Measurements from ENCODE around the gene MT1G. TPM values are rescaled to one million over a fixed set of nuclear protein-coding genes. Genes with fewer than 3 reads are reported as not detected.
"Not testable (repeated sequence)": the region's sequence is repeated elsewhere in the genome, so short reads cannot be mapped to it uniquely, and the experiment has no call there.

The MT1G gene
- 10 to 100 TPM; 20.7 to 74.0 (median 51.1) TPM for polyA plus RNA-seq (ENCODE audit: insufficient read length in 3 of 3)

DNA sequence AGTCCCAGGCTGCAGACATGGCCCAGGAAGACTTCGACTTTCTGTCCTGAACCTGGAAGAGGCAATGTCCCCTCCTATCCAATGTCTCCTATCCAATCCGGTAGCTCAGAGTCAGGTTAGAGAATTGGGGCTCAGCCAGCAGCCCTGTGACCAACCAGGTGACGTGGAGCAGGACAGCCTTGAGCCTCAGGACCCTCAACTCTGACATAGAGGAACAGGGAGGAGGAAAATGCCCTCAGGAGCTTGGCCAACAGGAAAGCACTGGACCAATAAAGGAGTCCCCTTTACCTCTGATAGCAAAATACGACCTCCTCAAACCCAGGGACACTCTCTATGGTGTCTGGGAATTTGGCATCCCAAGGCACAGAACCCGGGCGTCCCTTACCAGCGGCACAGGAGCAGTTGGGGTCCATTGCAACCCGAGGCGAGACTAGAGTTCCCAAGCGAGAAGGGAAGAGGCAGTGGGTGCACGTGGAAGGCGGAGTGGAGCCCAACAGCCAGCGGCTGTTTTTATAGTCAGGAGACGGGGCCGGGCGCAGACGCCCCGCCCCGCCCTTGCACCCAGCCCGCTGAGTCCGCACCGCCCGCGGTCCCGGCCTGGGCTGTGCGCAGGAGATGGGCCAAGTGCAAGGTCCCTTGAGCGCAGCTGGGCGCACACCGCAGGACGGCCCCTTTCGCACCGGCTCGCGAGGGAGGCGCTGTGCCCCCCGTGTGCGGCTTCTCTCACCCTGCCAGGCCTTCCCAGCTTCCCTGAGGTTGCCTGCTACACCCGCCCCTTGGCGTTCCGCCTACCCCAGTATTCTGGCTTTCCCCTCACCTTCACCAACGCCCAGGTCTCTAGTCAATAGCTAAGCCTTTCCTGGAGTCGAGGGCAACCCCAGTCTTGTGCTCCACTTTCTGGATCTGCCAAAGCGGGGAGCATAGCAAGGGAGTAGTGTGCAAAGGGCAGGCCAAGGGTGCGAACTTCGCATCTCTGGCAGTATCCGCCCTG, at the start of gene MT1G:
Gene MT1G (minus strand): TSS at position 485 of the 991 bp plus-strand sequence. CDS start 72 bp downstream, at position 413.
- no peak for DNase-seq (ENCODE audit: low read depth in 3 of 3, low spot score in 2 of 3)

DNA sequence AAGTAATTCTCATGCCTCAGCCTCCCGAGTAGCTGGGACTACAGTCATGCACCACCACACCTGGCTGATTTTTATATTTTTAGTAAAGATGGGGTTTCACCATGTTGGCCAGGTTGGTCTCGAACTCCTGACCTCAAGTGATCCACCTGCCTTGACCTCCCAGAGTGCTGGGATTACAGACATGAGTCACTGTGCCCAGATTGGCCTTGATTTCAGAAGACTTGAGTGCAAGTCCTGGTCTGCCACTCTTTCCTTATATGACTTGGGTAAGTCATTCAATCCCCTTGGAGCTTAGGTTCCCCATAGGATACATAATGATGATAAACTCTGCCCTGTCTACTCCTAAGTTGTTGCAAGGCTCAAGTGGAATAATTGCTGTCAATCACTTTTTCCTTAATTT, 49.7 kb upstream of the MT1G start:
- not testable (repeated sequence) for DNase-seq (ENCODE audit: low read depth in 3 of 3, low spot score in 2 of 3)

DNA sequence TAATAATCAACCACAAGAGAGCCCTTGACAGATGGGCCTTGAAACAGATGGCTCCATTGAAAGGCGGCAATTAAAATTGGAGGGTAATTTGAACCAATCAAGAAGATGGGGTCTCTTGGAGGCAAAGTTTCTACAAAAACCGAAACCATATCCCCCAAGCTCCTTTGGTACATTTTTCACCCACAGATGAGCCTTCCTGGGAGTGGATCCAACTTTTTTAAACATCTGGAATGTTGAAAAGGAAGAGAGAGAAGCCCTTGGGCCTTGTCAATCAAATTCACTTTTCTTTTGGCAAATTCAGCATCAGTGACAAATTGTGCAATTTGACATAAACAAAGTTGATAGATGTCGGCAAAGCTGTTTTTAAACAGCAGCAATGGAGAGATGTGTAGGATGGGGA, 48.9 kb upstream of the MT1G start:
- DNase-seq (ENCODE audit: low read depth in 3 of 3, low spot score in 2 of 3) = no peak

DNA sequence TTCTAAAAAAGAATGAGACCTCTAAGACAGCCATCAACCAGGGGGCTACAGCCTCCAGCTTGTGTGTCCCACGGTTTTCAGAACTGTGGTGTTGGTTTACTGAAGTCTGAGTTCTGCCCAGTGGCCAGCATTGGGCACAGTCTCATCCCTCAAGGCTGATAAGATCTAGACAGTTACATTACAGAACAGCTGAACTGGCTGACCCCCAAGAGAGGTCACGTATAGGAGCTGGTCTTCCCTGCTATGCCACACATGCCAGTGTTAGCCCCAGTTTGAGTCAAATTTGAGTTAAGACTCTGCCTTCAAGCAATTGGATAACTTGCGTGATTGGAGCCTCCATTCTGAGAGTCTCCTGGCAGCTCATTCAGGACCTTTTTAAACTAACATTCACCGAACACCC, 47.3 kb upstream of the MT1G start:
- no peak for DNase-seq (ENCODE audit: low read depth in 3 of 3, low spot score in 2 of 3)

DNA sequence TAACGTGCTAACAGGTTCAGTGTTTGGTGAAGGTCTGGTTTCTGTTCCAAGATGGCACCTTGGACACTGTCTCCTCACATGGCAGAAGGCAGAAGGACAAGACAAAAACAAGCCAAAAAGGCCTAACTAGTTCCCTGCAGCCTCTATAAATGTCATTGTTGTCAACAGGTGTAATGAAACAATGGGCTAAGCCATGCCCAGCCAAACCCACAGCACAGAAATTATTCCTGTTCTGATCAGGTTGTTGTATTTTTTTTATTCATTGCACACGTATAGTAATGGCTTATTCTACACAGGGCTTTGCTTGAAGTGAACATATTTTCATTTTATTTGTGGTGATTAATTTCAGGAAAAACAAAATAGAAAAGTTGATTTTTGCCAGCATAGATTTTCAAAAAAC, 45.9 kb upstream of the MT1G start:
- no peak for DNase-seq (ENCODE audit: low read depth in 3 of 3, low spot score in 2 of 3)

DNA sequence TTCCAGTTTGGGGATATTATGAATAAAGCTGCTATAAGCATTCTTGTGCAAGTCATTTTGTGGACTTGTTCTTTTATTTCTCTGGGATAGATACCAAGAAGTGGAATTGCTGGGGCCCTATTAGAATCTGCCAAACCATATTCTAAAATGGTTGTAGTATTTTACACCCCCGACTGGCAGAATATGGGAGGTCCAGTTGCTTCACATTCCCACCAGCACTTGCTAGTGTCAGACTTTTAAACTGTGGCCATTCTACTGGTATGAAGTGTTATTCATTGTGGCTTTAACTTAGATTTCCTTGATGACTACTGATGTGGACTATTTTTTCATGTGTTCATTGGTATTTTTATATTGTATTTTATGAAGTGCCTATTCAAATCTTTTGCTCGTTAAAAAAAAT, 44.0 kb upstream of the MT1G start:
- no peak for DNase-seq (ENCODE audit: low read depth in 3 of 3, low spot score in 2 of 3)

DNA sequence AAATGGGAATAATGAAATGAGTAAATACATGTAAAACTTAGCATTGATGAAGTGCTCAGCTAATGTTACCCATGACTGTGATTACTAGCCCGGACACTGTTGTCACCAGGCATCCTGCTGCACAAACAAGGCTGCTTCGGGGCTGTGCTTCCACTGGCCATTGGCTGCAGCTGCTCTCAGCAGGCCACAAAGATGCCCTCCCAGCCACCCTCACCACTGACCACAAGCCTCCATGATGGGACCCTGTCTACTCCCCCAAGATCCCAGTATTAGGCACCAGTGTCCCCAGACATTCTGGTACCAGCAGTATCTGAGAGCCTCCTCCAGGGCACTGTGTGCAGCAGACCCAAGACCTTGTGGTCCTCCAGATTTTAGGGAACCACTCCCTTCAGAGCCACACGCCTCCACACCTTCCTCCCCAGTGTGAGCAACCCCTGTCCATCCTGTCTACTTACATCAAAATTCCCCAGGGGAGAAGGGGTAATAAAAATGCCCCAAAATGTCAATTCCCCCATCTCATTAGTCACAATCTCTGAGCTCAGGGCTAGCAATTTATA, 42.4 kb upstream of the MT1G start:
- no peak for DNase-seq (ENCODE audit: low read depth in 3 of 3, low spot score in 2 of 3)

DNA sequence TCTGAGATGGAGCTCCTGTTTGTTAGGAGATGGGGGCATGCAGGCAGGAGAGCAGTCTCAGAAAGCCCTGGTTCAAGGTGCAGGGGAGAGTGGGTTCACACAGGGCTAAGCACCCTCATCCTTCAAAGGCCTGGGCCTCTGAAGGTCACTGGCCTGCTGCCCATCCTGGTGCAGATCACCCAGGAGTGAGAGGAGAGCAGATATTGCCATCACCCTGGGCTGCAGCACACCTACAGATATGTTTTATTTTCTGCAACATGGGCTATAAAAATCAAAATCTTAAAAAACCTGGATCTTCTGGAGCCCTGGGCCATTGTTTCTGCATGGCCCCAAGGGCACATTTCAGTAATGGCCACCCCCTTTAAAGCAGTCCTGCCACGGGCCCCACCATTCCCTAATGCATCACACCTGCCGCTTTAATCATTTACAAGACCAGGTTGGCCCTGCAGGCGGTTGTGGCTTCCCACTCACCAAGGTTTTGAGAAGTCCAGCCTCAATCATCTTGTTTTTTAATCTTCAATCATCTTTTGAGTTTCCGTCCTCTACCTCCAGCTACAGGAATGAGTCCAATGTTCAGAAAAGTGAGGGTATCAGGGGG, 41.7 kb upstream of the MT1G start:
- DNase-seq (ENCODE audit: low read depth in 3 of 3, low spot score in 2 of 3) = no peak

DNA sequence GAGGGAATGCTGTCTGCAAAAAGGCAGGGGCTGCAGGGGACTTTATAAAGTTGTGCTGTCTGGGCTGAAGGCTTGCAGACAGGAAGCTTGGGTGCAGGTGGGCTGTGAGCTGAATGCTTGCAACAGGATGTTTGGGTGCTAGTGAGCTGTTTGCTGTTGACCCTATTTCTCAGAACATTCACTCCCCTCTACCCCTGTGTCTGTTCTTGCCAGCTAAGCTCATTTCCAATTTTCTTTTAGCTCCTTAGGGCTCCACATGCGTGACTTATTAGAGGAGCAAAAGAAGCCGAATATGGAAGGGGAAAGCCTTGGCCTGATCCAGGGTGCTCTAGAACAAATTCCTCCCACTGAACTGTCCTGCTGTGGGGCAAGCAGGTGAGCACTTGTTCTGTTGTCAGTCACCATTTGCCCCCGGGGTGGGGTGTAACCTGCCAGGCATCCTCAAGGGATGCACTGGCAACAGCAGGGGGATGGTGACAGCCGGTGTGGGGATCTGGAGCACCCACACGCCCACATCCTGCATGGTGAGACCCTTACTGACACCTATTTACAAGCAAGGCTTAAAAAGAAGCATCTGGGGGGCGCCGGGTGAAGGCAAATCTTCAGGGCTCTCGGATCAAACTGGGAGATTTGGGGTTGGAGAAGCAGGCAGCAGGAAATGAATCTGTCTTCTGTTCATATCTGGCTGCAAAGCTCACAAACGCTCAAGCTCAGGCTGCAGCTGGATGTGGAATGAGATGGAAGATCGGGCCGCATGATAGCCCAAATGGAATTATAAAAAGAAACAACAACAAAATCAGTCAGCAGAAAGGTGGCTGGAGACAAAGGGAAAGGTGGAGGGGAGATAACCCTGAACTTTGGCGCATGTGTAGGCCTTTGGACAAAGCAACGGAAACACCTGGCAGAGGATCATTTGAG, 40.9 kb upstream of the MT1G start:
- no peak for DNase-seq (ENCODE audit: low read depth in 3 of 3, low spot score in 2 of 3)

DNA sequence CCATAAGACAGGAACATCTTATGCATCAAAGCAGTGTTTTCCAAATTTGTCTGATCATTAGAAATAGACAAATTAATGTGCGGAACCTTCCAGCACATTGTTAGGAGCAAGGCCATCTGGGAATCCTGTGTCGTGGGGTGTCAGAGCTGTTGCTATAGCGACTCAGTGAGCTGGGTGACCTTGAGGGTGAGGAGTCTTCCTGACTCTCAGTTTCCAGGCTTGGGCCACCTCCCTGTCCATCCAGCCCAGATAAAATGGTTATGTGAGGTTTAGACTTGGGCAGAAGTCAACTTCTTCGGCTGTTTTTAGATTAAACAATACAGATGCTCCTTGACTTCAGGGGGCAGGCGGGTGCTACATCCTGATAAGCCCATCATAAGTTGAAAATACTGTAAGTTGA, 35.0 kb upstream of the MT1G start:
- DNase-seq (ENCODE audit: low read depth in 3 of 3, low spot score in 2 of 3) = no peak

DNA sequence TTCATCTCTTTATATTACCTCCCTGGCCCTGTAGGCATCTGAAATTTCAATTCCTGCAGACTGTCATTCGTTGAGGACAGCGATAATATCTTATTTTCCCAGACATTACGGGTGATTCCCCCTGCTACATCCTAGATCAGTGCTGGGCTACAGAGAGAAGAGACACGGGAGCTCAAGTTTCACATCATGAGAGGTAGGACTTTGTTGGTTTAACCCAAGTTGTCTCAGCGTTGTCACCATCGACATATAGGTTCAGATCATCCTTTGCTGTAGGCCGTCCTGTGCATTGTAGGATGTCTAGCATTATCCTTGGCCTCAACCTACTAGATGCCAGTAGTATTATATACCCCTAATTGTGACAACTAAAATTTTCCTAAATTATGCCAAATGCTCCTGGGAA, 33.7 kb upstream of the MT1G start:
- no peak for DNase-seq (ENCODE audit: low read depth in 3 of 3, low spot score in 2 of 3)

DNA sequence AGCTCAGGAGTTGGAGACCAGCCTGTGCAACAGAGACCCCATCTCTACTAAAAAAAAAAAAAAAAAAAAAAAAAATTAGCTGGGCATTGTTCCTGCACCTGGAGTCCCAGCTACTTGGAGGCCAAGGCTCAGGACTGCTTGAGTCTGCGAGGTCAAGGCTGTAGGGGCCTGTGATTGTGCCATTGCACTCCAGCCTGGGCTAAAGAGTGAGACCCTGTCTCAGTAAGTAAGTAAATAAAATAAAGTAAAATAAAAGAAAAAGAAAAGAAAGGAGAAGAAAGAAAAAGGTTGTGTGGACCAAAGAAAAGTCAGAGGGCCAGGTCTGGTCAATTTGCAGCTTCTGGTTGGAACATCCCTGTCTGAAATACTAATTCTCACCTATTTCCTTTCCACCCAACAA, 32.8 kb upstream of the MT1G start:
- DNase-seq (ENCODE audit: low read depth in 3 of 3, low spot score in 2 of 3) = no peak

DNA sequence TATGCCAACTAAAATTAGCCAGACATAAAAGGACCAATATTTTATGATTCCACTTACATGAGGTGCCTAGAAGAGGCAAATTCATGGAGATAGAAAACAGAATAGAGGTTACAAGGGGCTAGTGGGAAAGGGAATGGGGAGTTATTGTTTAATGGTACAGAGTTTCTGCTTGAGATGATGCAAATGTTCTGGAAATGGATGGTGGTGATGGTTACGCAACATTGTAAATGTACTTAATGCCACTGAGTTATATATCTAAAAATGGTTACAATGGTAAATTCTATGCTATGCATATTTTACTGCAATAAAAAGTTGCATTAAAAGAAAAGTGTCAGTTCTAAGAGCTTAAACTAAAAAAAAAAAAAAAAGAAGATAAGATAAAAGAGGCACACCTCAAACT, 32.3 kb upstream of the MT1G start:
- no peak for DNase-seq (ENCODE audit: low read depth in 3 of 3, low spot score in 2 of 3)

DNA sequence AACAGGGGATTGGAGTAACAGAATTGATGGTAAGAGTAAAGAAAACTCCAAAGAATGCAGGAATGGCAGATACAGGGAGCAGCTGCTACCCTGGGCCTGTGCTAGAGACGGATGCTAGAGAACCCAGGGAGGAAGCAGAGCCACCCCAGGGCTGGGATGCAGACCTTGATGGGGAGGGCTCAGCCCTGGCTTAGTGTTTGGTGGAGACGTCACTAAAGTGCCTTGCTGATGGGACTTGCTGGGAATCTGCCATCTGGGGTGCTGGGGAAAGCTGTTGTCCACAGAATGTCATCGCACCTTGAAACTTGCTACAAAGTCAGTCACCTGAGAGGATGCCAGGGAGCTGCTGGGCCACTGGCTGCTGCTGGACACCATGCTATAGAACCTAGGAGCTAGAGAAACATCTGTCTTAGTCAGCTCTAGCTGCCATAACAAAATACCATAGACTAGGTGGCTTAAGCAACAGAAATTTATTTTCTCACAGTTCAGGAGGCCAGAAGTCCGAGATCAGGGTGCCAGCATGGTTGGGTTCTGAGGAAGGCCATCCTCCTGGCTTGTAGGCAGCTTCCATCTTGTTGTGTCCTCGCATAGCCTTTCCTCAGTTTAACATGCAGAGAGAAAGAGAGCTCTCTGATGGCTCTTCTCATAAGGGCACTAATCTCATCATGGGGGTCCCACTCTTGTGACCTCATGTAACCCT, 29.7 kb upstream of the MT1G start:
- no peak for DNase-seq (ENCODE audit: low read depth in 3 of 3, low spot score in 2 of 3)

DNA sequence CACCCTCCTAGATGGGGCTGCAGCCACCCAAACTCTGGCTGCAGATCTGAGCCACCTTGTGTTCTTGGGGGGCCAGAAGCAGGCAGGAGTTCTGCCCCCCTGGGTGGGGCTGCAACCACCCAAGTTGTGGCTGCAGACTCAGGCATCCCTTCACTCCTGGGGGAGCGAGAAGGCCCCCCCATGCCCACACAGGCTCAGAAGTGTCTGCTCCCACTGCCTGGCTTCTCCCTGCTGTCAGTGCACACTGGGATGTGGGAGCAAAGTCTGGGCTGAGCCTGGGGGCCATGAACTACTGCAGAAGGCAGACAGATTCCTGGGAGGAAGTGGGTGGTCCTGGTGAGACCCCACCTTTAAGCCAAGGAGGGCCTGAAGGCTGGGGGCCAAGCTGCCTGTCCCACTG, 27.4 kb upstream of the MT1G start:
- DNase-seq (ENCODE audit: low read depth in 3 of 3, low spot score in 2 of 3) = no peak

DNA sequence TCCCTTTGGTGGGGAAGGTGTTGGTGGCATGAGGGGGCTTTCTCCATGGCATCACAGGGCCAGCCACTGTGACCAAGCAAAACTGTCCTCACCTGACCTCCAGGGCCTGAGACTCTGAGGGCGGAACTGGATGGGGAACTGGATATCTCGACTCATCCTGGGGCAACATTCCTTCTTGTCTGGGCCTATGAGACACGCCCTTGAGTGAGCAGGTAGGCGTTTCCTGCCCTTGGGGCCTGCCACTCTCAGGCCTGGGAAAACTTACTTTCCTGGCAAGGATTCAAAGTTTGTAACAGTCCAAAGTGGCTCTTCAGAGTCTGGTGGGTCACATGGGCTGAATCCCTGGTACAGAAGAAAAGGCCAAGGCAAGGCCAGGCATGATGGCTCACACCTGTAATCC, 24.0 kb upstream of the MT1G start:
- DNase-seq (ENCODE audit: low read depth in 3 of 3, low spot score in 2 of 3) = no peak

DNA sequence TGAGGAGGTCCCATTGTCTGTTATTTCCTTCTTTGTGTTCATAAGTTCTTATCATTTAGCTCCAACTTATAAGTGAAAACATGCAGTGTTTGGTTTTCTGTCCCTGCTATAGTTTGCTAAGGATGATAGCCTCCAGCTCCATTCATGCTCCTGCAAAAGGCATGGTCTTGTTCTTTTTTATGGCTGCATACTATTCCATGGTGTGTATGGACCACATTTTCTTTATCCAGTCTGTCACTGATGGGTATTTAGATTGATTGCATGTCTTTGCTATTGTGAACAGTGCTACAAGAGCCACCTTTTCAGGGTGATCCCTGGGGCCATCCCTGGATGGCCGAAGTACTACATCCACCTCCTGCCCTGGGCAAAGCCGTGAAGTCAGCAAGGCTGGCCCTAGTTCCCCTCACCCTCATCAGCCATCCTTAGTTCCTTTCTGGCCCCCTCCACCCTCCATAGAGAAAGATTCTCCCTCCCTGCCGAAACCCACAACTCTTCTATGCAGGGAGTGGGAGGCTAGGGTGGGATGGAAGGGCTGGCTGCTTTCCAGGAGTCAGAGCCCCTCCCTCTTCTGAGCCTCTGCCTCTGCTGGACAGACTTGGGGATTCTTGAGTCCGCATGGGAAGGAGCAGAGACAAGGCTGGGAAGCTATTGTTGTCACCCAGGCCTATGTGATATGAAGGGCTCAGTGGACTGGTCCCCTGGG, 22.7 kb upstream of the MT1G start:
- no peak for DNase-seq (ENCODE audit: low read depth in 3 of 3, low spot score in 2 of 3)

DNA sequence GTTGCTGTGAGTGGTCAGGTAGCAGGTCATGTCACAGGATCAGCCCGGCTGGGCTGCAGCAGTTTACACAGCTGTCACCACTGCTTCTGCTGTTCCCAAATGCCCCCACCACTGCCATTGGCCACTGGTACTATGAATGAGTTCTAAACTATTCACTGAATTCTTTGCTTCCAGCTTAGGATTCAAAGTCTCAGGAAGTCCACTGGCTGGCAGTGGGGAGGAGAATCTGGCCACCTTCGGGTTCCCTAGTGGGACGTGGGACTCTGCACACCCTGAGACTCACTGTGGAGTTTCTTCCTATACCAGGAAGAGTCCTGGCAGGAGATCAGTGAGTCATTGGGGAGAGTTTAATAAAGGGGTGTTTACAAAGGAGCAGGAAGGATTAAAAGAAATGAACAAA, 21.3 kb upstream of the MT1G start:
- no peak for DNase-seq (ENCODE audit: low read depth in 3 of 3, low spot score in 2 of 3)

DNA sequence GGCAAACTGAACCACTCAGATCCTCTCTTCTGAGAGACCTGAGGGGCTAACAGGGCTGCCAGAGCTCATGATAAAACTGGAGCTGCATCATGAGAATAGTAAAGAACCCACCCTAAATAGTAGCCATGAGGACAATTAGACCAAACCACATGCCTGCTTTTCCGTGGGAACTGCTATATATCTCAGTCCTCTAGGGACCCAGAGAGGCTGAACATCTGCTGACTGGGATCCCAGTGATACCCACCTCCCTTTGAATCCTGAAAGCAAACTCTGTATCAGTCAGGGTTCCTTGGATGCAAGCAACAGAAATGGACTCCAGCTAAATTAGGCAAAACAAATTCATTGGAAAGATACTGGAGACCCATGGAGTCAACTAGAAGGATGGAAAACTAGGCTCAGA, 20.9 kb upstream of the MT1G start:
- no peak for DNase-seq (ENCODE audit: low read depth in 3 of 3, low spot score in 2 of 3)

DNA sequence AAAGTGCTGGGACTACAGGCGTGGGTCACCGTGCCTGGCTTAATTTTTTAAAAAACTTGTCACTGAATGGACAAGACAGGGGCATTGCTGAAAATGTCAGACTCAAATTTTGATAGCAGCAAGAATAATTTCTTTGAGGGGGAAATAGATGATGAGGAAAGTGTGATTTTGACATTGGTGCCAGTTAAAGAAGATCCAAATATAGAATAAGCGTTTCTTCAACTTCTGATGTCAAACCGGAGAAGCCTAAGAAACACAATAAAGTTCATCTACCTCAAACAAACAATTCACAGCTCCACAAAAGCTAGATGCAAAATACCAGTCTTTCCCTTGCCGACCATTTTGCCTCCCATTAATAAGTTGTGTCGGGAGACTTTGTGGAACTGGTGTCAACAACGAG, 18.9 kb upstream of the MT1G start:
- no peak for DNase-seq (ENCODE audit: low read depth in 3 of 3, low spot score in 2 of 3)
